CD14-positive monocyte (primary cell): ENCODE measurements around the gene SERINC2. TPM values are rescaled to one million over a fixed set of nuclear protein-coding genes. Genes with fewer than 3 reads are reported as not detected.
"Not testable (repeated sequence)": the region's sequence is repeated elsewhere in the genome, so short reads cannot be mapped to it uniquely, and the experiment has no call there.

Experiments used
- DNase-seq, 3 donors: peaks; one replicate each; pipeline ENCODE4 v3.0.0-alpha.2; 2011 to 2022
- H2AFZ ChIP-seq: 2 replicates; pipeline ENCODE4 v1.6.0; 2012; ENCODE audit warnings: mild to moderate bottlenecking, low read depth, low read length, inconsistent platforms; ENCODE audit not compliant: insufficient read depth, poor library complexity, severe bottlenecking
- H3K27ac ChIP-seq, 2 donors: 1 replicate in 1 of 2; 2 replicates in 1 of 2; pipeline ENCODE4 v1.5.1; 2012 to 2013; ENCODE audit warnings: low read length in 2 of 2, control low read depth in 1 of 2, inconsistent platforms in 1 of 2, low read depth in 1 of 2, mild to moderate bottlenecking in 1 of 2
- H3K27me3 ChIP-seq, 2 donors: one replicate each; pipeline versions ENCODE4 v1.6.0 to v1.6.1; 2011 to 2013; ENCODE audit warnings: low read length in 2 of 2; ENCODE audit not compliant: control insufficient read depth in 2 of 2, insufficient read depth in 2 of 2
- H3K36me3 ChIP-seq, 2 donors: replicated peaks in 1 of 2; 1 replicate in 1 of 2; 2 replicates in 1 of 2; pipeline versions ENCODE4 v1.5.1 to v1.6.1; 2012 to 2013; ENCODE audit warnings: low read length in 2 of 2, control low read depth in 1 of 2, inconsistent platforms in 1 of 2, mild to moderate bottlenecking in 1 of 2; ENCODE audit not compliant: insufficient read depth in 2 of 2, control insufficient read depth in 1 of 2
- H3K4me1 ChIP-seq, 2 donors: 1 replicate in 1 of 2; 2 replicates in 1 of 2; pipeline versions ENCODE4 v1.5.1 to v1.6.1; 2012 to 2013; ENCODE audit warnings: low read length in 2 of 2, control low read depth in 1 of 2, inconsistent platforms in 1 of 2, mild to moderate bottlenecking in 1 of 2, moderate library complexity in 1 of 2; ENCODE audit not compliant: insufficient read depth in 2 of 2, control insufficient read depth in 1 of 2
- H3K4me2 ChIP-seq: replicated peaks from 2 replicates; pipeline ENCODE3; 2012; ENCODE audit warnings: low read length, moderate library complexity, mild to moderate bottlenecking; ENCODE audit not compliant: poor library complexity, severe bottlenecking; ENCODE audit errors: extremely low read depth
- H3K4me3 ChIP-seq, 3 experiments: fragments of 200-600 bp in 1 of 3; sonication (generic) in 1 of 3; replicated peaks in 1 of 3; 1 replicate in 2 of 3; 2 replicates in 1 of 3; pipeline ENCODE4 v1.5.1; 2011 to 2013; ENCODE audit warnings: low read length in 3 of 3, mild to moderate bottlenecking in 3 of 3, control low read depth in 2 of 3, low read depth in 2 of 3, inconsistent platforms in 1 of 3, moderate library complexity in 1 of 3
- H3K79me2 ChIP-seq: 2 replicates; pipeline ENCODE4 v1.6.0; 2012; ENCODE audit warnings: mild to moderate bottlenecking, control low read depth, inconsistent platforms, low read length, moderate library complexity; ENCODE audit not compliant: insufficient read depth
- H3K9ac ChIP-seq: 2 replicates; pipeline ENCODE4 v1.6.0; 2017; ENCODE audit warnings: low read length, mild to moderate bottlenecking; ENCODE audit not compliant: insufficient read depth, poor library complexity, severe bottlenecking
- H3K9me3 ChIP-seq, 2 donors: replicated peaks in 1 of 2; 1 replicate in 1 of 2; 2 replicates in 1 of 2; pipeline versions ENCODE4 v1.5.1 to v1.6.1; 2012 to 2013; ENCODE audit warnings: low read length in 2 of 2, control low read depth in 1 of 2; ENCODE audit not compliant: control insufficient read depth in 1 of 2, insufficient read depth in 1 of 2
- H4K20me1 ChIP-seq: 2 replicates; pipeline ENCODE4 v1.6.0; 2012; ENCODE audit warnings: mild to moderate bottlenecking, low read length, control low read depth, moderate library complexity; ENCODE audit not compliant: insufficient read depth
- H3K27ac Mint-ChIP-seq, 7 donors: one replicate each; pipeline ENCODE4 v1.8.0; 2020; ENCODE audit warnings: mild to moderate bottlenecking in 7 of 7, mixed read lengths in 7 of 7, moderate library complexity in 6 of 7, inconsistent platforms in 2 of 7
- H3K27me3 Mint-ChIP-seq, 3 donors: one replicate each; pipeline ENCODE4 v1.8.0; 2021 to 2022; ENCODE audit warnings: low read depth in 3 of 3, mild to moderate bottlenecking in 3 of 3, mixed read lengths in 3 of 3, moderate library complexity in 3 of 3, inconsistent platforms in 1 of 3
- H3K36me3 Mint-ChIP-seq, 2 donors: one replicate each; pipeline ENCODE4 v1.8.0; 2020; ENCODE audit warnings: mixed read lengths in 2 of 2, inconsistent platforms in 1 of 2, mild to moderate bottlenecking in 1 of 2
- H3K4me1 Mint-ChIP-seq: one replicate; pipeline ENCODE4 v1.8.0; 2020; ENCODE audit warnings: mild to moderate bottlenecking, mixed read lengths
- H3K4me3 Mint-ChIP-seq, 2 donors: one replicate each; pipeline ENCODE4 v1.8.0; 2020; ENCODE audit warnings: mild to moderate bottlenecking in 2 of 2, mixed read lengths in 2 of 2, moderate library complexity in 1 of 2
- H3K9me3 Mint-ChIP-seq, 7 donors: one replicate each; pipeline ENCODE4 v1.8.0; 2020 to 2022; ENCODE audit warnings: mixed read lengths in 7 of 7, mild to moderate bottlenecking in 6 of 7, moderate library complexity in 6 of 7, inconsistent platforms in 2 of 7
- WGBS: methylation state at CpG from one replicate; pipeline ENCODE4 v1.1.5; 2013; ENCODE audit warnings: missing lambda C conversion rate; ENCODE audit not compliant: insufficient coverage; 5-methylcytosine and 5-hydroxymethylcytosine counted together
- intact Hi-C, 2 donors: fragments of 100-400 bp; cut with micrococcal nuclease; formaldehyde crosslinking; loops; one replicate each; pipeline versions ENCODE4 v1.15.0 to v1.15.1; 2023
- polyA plus RNA-seq, 3 donors: library from polyadenylated mRNA; depleted of rRNA in 1 of 3; unstranded in 2 of 3; stranded (reverse) in 1 of 3; fragments of 300-500 nt in 2 of 3; fragments of >200 nt in 1 of 3; fragmentation: Illumina TruSeq in 2 of 3; gene quantifications; 1 replicate in 2 of 3; 2 replicates in 1 of 3; pipeline ENCODE4 v1.2.3, GENCODE V29; 2012 to 2021
- TF ChIP-seq, protein P1 (sequence below): fragments of 200-600 bp; IDR thresholded peaks from one replicate; pipeline ENCODE4 v1.8.0; 2022; ENCODE audit warnings: antibody characterized with exemption, mild to moderate bottlenecking

Gene SERINC2
- polyA plus RNA-seq, 3 donors: 4.1 to 12.6 (median 7.8) TPM

DNA sequence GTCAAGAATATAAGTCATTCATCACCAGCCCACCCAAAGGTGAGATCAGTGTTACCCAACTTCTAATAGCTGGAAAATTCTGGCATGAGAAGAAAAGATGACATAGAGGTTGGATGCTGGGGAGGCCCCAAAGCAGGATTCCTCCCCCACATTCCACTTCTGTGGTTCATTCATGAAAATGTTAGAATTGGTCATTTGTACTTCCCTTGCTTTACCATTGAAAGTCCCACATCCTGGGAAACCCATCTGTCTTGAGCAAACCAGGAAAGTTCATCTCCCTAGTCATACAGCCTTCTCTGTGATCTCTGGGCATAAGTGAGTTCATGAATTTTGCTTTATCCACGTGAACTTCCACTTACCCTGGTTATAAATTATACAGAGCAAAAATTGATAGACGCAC is 66.8 kb downstream of the SERINC2 start:
- Histone ChIP-seq H2AFZ (no peak overlapping the region), H3K9ac (no peak overlapping the region), H3K4me1 (peaks cover 34 to 43% of the 10 kb centered on the region in 2 donors), H3K9me3 (no peaks in the 10 kb centered on the region), H3K27ac (no peak overlapping the region), H3K36me3 (no peaks in the 10 kb centered on the region), H3K79me2 (no peaks in the 10 kb centered on the region), H3K4me2 (no peak overlapping the region), H4K20me1 (no peaks in the 10 kb centered on the region), H3K4me3 (no peak overlapping the region), H3K27me3 (no peaks in the 10 kb centered on the region)
- no peak overlapping the region for H3K27ac Mint-ChIP-seq
- H3K4me1 Mint-ChIP-seq: peaks cover 34% of the 10 kb centered on the region
- peaks cover 0 to 13% (median 4%) of the 10 kb centered on the region in 7 donors for H3K9me3 Mint-ChIP-seq
- H3K36me3 Mint-ChIP-seq: peaks cover 3 to 5% of the 10 kb centered on the region in 2 donors
- no peak overlapping the region for H3K4me3 Mint-ChIP-seq
- intact Hi-C loops: loop anchor here in 1 of 2 donors (5.0 kb wide), 1 partner anchor 307 kb away; no protein-coding TSS in a partner anchor
- WGBS: no CpG with 5 or more reads among the region's 2 CpGs
- H3K27me3 Mint-ChIP-seq: peaks cover 0 to 2% (median 0%) of the 10 kb centered on the region in 3 donors
- TF ChIP-seq, protein P1, sequence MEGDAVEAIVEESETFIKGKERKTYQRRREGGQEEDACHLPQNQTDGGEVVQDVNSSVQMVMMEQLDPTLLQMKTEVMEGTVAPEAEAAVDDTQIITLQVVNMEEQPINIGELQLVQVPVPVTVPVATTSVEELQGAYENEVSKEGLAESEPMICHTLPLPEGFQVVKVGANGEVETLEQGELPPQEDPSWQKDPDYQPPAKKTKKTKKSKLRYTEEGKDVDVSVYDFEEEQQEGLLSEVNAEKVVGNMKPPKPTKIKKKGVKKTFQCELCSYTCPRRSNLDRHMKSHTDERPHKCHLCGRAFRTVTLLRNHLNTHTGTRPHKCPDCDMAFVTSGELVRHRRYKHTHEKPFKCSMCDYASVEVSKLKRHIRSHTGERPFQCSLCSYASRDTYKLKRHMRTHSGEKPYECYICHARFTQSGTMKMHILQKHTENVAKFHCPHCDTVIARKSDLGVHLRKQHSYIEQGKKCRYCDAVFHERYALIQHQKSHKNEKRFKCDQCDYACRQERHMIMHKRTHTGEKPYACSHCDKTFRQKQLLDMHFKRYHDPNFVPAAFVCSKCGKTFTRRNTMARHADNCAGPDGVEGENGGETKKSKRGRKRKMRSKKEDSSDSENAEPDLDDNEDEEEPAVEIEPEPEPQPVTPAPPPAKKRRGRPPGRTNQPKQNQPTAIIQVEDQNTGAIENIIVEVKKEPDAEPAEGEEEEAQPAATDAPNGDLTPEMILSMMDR: no peak
- DNase-seq: peak in 1 of 3 donors; percentile 41

DNA sequence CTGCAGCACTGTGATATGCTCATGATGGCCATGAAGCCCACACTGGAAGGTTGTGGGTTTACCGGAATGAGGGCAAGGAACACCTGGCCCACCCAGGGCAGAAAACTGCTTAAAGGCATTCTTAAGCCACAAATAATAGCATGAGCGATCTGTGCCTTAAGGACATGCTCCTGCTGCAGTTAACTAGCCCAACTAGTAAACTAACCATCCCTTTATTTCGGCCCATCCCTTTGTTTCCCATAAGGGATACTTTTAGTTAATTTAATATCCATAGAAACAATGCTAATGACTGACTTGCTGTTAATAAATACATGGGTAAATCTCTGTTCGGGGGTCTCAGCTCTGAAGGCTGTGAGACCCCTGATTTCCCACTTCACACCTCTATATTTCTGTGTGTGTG is 67.4 kb downstream of the SERINC2 start:
- not testable (repeated sequence) for H3K79me2 ChIP-seq, DNase-seq, H3K27me3 Mint-ChIP-seq, H4K20me1 ChIP-seq, H3K9me3 ChIP-seq, H3K4me3 Mint-ChIP-seq, H3K4me2 ChIP-seq, H3K36me3 ChIP-seq, H3K36me3 Mint-ChIP-seq, H3K27me3 ChIP-seq, H3K27ac ChIP-seq, H3K9ac ChIP-seq, H3K9me3 Mint-ChIP-seq, H2AFZ ChIP-seq, H3K4me3 ChIP-seq
- no CpG with 5 or more reads among the region's 4 CpGs for WGBS
- intact Hi-C loops: loop anchor here in 1 of 2 donors (5.0 kb wide), 1 partner anchor 307 kb away; no protein-coding TSS in a partner anchor
- Mint-ChIP-seq H3K4me1 (peaks cover 40% of the 10 kb centered on the region), H3K27ac (peak overlapping the region in 2 of 7 donors; percentile 70 to 96)
- H3K4me1 ChIP-seq: peaks cover 38 to 49% of the 10 kb centered on the region in 2 donors
